ENCODE results near the gene CTIF. TPM values are rescaled to one million over a fixed set of nuclear protein-coding genes. Genes with fewer than 3 reads are reported as not detected.

The CTIF gene
- total and polyA plus RNA-seq, 2 experiments from 2014 or later = 8.6 to 14.4 TPM

DNA sequence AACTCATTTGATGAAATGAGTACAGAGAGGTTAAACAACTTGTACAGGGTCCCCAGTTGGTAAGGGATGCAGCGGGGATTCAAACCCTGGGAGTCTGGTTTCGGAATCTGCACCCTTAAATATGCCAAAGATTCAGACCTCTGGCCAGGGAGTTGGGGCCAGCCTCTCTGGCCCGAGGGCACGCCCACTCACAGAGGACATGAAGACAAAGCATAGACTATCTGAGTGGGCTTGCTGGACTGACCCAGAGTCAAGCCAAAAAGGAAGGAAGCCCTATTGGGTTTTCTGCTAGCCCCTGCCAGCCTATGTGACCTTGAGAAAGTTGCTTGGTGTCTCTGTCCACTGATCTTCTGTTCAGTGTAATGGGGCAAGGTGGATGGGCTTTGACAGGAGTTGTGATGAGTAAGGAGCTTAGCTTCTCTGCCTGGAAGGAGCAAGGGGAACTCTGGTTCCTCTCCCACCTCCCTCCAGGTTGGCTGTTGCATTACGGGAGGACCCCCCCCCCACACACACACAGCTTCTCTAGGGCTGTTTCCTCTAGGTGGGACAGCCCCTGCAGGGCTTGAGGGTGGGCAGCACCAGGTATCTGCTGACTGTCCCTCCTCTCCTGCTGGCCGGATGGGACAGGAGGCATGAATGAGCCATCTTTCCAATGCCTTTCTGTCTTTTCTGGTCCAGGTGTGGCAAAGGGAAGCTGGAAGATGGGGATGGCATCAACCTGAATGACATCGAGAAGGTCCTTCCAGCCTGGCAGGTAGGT lies 131.3 kb downstream of the CTIF start (continued):
- TF ChIP-seq, protein P1, sequence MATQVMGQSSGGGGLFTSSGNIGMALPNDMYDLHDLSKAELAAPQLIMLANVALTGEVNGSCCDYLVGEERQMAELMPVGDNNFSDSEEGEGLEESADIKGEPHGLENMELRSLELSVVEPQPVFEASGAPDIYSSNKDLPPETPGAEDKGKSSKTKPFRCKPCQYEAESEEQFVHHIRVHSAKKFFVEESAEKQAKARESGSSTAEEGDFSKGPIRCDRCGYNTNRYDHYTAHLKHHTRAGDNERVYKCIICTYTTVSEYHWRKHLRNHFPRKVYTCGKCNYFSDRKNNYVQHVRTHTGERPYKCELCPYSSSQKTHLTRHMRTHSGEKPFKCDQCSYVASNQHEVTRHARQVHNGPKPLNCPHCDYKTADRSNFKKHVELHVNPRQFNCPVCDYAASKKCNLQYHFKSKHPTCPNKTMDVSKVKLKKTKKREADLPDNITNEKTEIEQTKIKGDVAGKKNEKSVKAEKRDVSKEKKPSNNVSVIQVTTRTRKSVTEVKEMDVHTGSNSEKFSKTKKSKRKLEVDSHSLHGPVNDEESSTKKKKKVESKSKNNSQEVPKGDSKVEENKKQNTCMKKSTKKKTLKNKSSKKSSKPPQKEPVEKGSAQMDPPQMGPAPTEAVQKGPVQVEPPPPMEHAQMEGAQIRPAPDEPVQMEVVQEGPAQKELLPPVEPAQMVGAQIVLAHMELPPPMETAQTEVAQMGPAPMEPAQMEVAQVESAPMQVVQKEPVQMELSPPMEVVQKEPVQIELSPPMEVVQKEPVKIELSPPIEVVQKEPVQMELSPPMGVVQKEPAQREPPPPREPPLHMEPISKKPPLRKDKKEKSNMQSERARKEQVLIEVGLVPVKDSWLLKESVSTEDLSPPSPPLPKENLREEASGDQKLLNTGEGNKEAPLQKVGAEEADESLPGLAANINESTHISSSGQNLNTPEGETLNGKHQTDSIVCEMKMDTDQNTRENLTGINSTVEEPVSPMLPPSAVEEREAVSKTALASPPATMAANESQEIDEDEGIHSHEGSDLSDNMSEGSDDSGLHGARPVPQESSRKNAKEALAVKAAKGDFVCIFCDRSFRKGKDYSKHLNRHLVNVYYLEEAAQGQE (IDR thresholded peaks at IDR 0.05; ENCODE audit: unreplicated experiment) = no peak

GRCh38 chr18:48670751-48671560 lies 132.1 kb downstream of the CTIF start:
- no peak overlapping the region for H2AFZ ChIP-seq
- peaks cover 21% of the 10 kb centered on the region for H3K9me3 Mint-ChIP-seq
- no peaks in the 10 kb centered on the region for H3K79me2 ChIP-seq (replicated peaks; ENCODE audit: insufficient read depth)
- no peaks in the 10 kb centered on the region for H4K20me1 ChIP-seq (replicated peaks; ENCODE audit: insufficient read depth)
- H3K27me3 Mint-ChIP-seq (ENCODE audit: insufficient read depth, low read depth, poor library complexity) = peaks cover 6% of the 10 kb centered on the region
- H3K27me3 ChIP-seq (ENCODE audit: insufficient read depth) = no peaks in the 10 kb centered on the region
- no peak for TF ChIP-seq CTCF (conservative IDR thresholded peaks at IDR 0.05; ENCODE audit: low read depth in 2 of 2)
- TF ChIP-seq STAT1 (IDR thresholded peaks at IDR 0.05; ENCODE audit: unreplicated experiment) = no peak
- TF ChIP-seq POLR2AphosphoS5 (IDR thresholded peaks at IDR 0.05; ENCODE audit: low read depth) = no peak
- no peak for TF ChIP-seq JUNB (IDR thresholded peaks at IDR 0.05; ENCODE audit: unreplicated experiment)
- TF ChIP-seq, protein P1 (IDR thresholded peaks at IDR 0.05; ENCODE audit: unreplicated experiment) = no peak
- no peak for TF ChIP-seq ZNF331 (CRISPR knock-in tag; IDR thresholded peaks at IDR 0.05; ENCODE audit: low read depth)
- TF ChIP-seq EZH2 (IDR thresholded peaks at IDR 0.05; ENCODE audit: low read depth, unreplicated experiment) = no peak
- TF ChIP-seq CREB1 (CRISPR knock-in tag; IDR thresholded peaks at IDR 0.05; ENCODE audit: low read depth) = no peak
- TF ChIP-seq, protein P2, sequence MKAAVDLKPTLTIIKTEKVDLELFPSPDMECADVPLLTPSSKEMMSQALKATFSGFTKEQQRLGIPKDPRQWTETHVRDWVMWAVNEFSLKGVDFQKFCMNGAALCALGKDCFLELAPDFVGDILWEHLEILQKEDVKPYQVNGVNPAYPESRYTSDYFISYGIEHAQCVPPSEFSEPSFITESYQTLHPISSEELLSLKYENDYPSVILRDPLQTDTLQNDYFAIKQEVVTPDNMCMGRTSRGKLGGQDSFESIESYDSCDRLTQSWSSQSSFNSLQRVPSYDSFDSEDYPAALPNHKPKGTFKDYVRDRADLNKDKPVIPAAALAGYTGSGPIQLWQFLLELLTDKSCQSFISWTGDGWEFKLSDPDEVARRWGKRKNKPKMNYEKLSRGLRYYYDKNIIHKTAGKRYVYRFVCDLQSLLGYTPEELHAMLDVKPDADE (IDR thresholded peaks at IDR 0.05) = no peak
- no peak for TF ChIP-seq EZH2phosphoT487 (IDR thresholded peaks at IDR 0.05; ENCODE audit: unreplicated experiment)
- no peak overlapping the region for H3K4me3 ChIP-seq
- no peak for DNase-seq (ENCODE audit: low spot score)
- no peaks in the 10 kb centered on the region; the same call in 1 of the 2 replicates for H3K4me1 ChIP-seq (ENCODE audit: insufficient read depth)
- H3K9me2 ChIP-seq (ENCODE audit: insufficient read depth) = no peaks in the 10 kb centered on the region
- no peak overlapping the region for H3K4me2 ChIP-seq
- no peak overlapping the region for H3K4me3 Mint-ChIP-seq
- H3F3A ChIP-seq (replicated peaks; ENCODE audit: low read depth) = no peaks in the 10 kb centered on the region
- no peaks in the 10 kb centered on the region; the same call in 2 of the 3 replicates for H3K4me1 Mint-ChIP-seq
- no peak overlapping the region for H3K27ac Mint-ChIP-seq
- ATAC-seq = no peak
- no peaks in the 10 kb centered on the region for H3K36me3 ChIP-seq (ENCODE audit: insufficient read depth)
- H3K36me3 Mint-ChIP-seq (ENCODE audit: low read depth) = peaks cover 29% of the 10 kb centered on the region
- no peak overlapping the region for H3K27ac ChIP-seq (ENCODE audit: low read depth)
